ENCODE results near the gene DENND1C. TPM values are rescaled to one million over a fixed set of nuclear protein-coding genes. Genes with fewer than 3 reads are reported as not detected.

Gene DENND1C
- total RNA-seq, 1 experiment from 2014 or later = 3.5 TPM

DNA sequence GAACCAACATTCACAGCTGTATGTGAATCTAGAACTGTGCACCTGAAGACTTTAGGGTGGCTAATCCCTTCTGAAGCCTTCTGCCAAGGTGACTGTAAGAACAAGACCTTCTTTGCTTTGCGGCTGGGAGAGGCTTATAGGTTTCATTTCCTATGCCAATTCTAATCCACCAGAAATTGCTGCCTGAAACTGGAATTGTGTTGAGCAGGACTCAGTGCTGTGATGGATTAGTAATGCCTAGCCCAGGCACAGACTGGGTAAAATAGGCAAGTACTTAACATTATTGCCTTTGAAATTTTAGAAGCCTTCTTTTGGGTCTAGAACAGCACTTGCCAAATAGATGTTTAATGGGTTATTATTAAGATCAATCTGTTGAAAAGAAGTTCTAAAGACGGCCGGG is 33.5 kb downstream of the DENND1C start:
- no peak for DNase-seq
- Histone ChIP-seq H3K36me3 (ENCODE audit: control insufficient read depth, insufficient read depth, low read length) (peaks cover 3% of the 10 kb centered on the region), H3K9me3 (no peaks in the 10 kb centered on the region), H3K4me1 (no peaks in the 10 kb centered on the region), H3K27me3 (replicated peaks; ENCODE audit: control insufficient read depth, insufficient read depth, low read length) (no peaks in the 10 kb centered on the region), H3K4me3 (ENCODE audit: low read depth, low read length) (no peak overlapping the region)
- ChIA-PET CTCF (no interaction called here), POLR2A (no interaction called here)
- Mint-ChIP-seq H3K9me3 (ENCODE audit: unreplicated experiment) (peaks cover 8% of the 10 kb centered on the region), H3K4me3 (ENCODE audit: unreplicated experiment) (no peak overlapping the region), H3K27me3 (ENCODE audit: insufficient read depth, unreplicated experiment) (no peaks in the 10 kb centered on the region), H3K27ac (ENCODE audit: unreplicated experiment) (no peak overlapping the region), H3K36me3 (ENCODE audit: insufficient read depth, unreplicated experiment) (peaks cover 38% of the 10 kb centered on the region), H3K4me1 (ENCODE audit: low read depth, unreplicated experiment) (no peaks in the 10 kb centered on the region)
- intact Hi-C loops (cut with micrococcal nuclease; ENCODE audit: unreplicated experiment) = no loop called here
- no TSS peak for BruUV-seq (replicated peaks)
- TF ChIP-seq, protein P1, sequence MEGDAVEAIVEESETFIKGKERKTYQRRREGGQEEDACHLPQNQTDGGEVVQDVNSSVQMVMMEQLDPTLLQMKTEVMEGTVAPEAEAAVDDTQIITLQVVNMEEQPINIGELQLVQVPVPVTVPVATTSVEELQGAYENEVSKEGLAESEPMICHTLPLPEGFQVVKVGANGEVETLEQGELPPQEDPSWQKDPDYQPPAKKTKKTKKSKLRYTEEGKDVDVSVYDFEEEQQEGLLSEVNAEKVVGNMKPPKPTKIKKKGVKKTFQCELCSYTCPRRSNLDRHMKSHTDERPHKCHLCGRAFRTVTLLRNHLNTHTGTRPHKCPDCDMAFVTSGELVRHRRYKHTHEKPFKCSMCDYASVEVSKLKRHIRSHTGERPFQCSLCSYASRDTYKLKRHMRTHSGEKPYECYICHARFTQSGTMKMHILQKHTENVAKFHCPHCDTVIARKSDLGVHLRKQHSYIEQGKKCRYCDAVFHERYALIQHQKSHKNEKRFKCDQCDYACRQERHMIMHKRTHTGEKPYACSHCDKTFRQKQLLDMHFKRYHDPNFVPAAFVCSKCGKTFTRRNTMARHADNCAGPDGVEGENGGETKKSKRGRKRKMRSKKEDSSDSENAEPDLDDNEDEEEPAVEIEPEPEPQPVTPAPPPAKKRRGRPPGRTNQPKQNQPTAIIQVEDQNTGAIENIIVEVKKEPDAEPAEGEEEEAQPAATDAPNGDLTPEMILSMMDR (IDR thresholded peaks at IDR 0.05; ENCODE audit: insufficient read depth in 1 of 2, low read depth in 1 of 2, low read length in 1 of 2, severe bottlenecking in 1 of 2, unreplicated experiment in 1 of 2) = no peak

GRCh38 chr19:6446452-6446851 is 35.1 kb downstream of the DENND1C start:
- H3K36me3 ChIP-seq (ENCODE audit: control insufficient read depth, insufficient read depth, low read length) = peaks cover 2% of the 10 kb centered on the region
- intact Hi-C loops (cut with micrococcal nuclease; ENCODE audit: unreplicated experiment) = no loop called here
- peaks cover 27% of the 10 kb centered on the region for H3K36me3 Mint-ChIP-seq (ENCODE audit: insufficient read depth, unreplicated experiment)
- H3K4me3 Mint-ChIP-seq (ENCODE audit: unreplicated experiment) = no peak overlapping the region
- TF ChIP-seq, protein P1 (IDR thresholded peaks at IDR 0.05; ENCODE audit: insufficient read depth in 1 of 2, low read depth in 1 of 2, low read length in 1 of 2, severe bottlenecking in 1 of 2, unreplicated experiment in 1 of 2) = no peak
- no peak overlapping the region for H3K4me3 ChIP-seq (ENCODE audit: low read depth, low read length)
- DNase-seq = no peak
- H3K9me3 Mint-ChIP-seq (ENCODE audit: unreplicated experiment) = peaks cover 8% of the 10 kb centered on the region
- H3K4me1 Mint-ChIP-seq (ENCODE audit: low read depth, unreplicated experiment) = no peaks in the 10 kb centered on the region
- no peaks in the 10 kb centered on the region for H3K27me3 Mint-ChIP-seq (ENCODE audit: insufficient read depth, unreplicated experiment)
- no TSS peak for BruUV-seq (replicated peaks)
- H3K27ac Mint-ChIP-seq (ENCODE audit: unreplicated experiment) = no peak overlapping the region
- ChIA-PET CTCF (no interaction called here), POLR2A (no interaction called here)
- H3K4me1 ChIP-seq = no peaks in the 10 kb centered on the region
- no peaks in the 10 kb centered on the region for H3K27me3 ChIP-seq (replicated peaks; ENCODE audit: control insufficient read depth, insufficient read depth, low read length)
- no peaks in the 10 kb centered on the region for H3K9me3 ChIP-seq

GRCh38 chr19:6443986-6444385 is 37.6 kb downstream of the DENND1C start:
- Mint-ChIP-seq H3K4me3 (ENCODE audit: unreplicated experiment) (no peak overlapping the region), H3K9me3 (ENCODE audit: unreplicated experiment) (peaks cover 8% of the 10 kb centered on the region), H3K4me1 (ENCODE audit: low read depth, unreplicated experiment) (no peaks in the 10 kb centered on the region), H3K36me3 (ENCODE audit: insufficient read depth, unreplicated experiment) (peaks cover 28% of the 10 kb centered on the region), H3K27ac (ENCODE audit: unreplicated experiment) (no peak overlapping the region), H3K27me3 (ENCODE audit: insufficient read depth, unreplicated experiment) (no peaks in the 10 kb centered on the region)
- H3K9me3 ChIP-seq = no peaks in the 10 kb centered on the region
- TF ChIP-seq, protein P1 (IDR thresholded peaks at IDR 0.05; ENCODE audit: insufficient read depth in 1 of 2, low read depth in 1 of 2, low read length in 1 of 2, severe bottlenecking in 1 of 2, unreplicated experiment in 1 of 2) = no peak
- H3K4me3 ChIP-seq (ENCODE audit: low read depth, low read length) = no peak overlapping the region
- POLR2A ChIA-PET = no interaction called here
- no TSS peak for BruUV-seq (replicated peaks)
- H3K4me1 ChIP-seq = no peaks in the 10 kb centered on the region
- intact Hi-C loops (cut with micrococcal nuclease; ENCODE audit: unreplicated experiment) = no loop called here
- no peaks in the 10 kb centered on the region for H3K27me3 ChIP-seq (replicated peaks; ENCODE audit: control insufficient read depth, insufficient read depth, low read length)
- no peak for DNase-seq
- no peaks in the 10 kb centered on the region; the same call in 1 of the 2 replicates for H3K36me3 ChIP-seq (ENCODE audit: control insufficient read depth, insufficient read depth, low read length)
- CTCF ChIA-PET = no interaction called here

Measured in Caco-2 (cell line).